Testis (tissue), 2 donors: ENCODE data around the gene CACNA1C.

Experiments used
- POLR2A ChIP-seq: fragments of 450-650 bp; IDR thresholded peaks from one replicate; pipeline ENCODE4 v1.6.1; 2017; ENCODE audit warnings: antibody characterized with exemption, mild to moderate bottlenecking, moderate library complexity
- TF ChIP-seq, protein P1 (sequence below), 3 experiments: fragments of 450-650 bp in 2 of 3; fragments of 200-600 bp in 1 of 3; sonication (generic) in 1 of 3; IDR thresholded peaks; one replicate each; pipeline ENCODE4 v1.5.1; 2016 to 2019; ENCODE audit warnings: antibody characterized with exemption in 3 of 3, mild to moderate bottlenecking in 2 of 3, moderate library complexity in 1 of 3

DNA sequence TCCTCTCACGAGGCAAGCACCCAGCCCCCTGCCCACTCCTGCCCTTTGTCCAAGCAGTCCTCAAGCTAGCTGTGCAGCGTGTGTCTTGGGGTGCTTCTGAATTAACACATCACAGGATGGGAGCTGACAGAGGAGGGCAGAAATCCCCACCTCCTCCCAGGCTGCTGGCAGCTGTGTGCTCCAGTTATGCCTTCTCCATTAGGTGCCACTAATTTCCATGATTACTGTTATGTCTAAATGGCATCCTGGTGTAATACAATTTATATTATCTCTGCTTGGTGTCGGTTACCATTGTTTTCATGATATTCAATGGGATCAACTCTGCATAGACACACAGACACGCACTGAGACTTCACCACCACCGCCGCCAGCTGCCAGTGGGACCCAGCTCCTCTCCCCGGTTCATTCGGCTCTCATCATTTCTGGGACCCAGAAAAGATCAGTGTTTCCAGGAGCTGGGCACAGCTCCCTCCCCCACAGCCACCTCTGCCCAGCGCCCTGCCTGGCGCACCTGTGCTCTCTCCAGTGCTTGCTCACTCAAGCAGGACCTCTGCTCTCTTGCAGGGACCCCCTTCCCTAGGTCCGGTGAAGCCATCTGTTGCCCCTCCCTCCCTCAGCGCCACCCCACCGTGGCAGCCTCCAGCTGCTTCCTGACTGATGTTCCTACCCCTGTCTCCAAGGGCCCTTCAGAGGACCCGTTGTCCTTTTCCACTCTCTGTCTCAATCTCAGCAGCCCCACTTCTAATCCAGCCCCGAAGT lies 574.5 kb downstream of the CACNA1C start:
- TF ChIP-seq, protein P1, sequence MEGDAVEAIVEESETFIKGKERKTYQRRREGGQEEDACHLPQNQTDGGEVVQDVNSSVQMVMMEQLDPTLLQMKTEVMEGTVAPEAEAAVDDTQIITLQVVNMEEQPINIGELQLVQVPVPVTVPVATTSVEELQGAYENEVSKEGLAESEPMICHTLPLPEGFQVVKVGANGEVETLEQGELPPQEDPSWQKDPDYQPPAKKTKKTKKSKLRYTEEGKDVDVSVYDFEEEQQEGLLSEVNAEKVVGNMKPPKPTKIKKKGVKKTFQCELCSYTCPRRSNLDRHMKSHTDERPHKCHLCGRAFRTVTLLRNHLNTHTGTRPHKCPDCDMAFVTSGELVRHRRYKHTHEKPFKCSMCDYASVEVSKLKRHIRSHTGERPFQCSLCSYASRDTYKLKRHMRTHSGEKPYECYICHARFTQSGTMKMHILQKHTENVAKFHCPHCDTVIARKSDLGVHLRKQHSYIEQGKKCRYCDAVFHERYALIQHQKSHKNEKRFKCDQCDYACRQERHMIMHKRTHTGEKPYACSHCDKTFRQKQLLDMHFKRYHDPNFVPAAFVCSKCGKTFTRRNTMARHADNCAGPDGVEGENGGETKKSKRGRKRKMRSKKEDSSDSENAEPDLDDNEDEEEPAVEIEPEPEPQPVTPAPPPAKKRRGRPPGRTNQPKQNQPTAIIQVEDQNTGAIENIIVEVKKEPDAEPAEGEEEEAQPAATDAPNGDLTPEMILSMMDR (IDR thresholded peaks at IDR 0.05) = no peak
- no peak for TF ChIP-seq POLR2A
